ENCODE results near the gene GPRIN3. TPM values are rescaled to one million over a fixed set of nuclear protein-coding genes. Genes with fewer than 3 reads are reported as not detected.

The GPRIN3 gene
- total and polyA plus RNA-seq, 2 experiments from 2014 or later = 0.74 to 3.2 TPM

- no peak for TF ChIP-seq REST (IDR thresholded peaks at IDR 0.05; ENCODE audit: unreplicated experiment)
- TF ChIP-seq CREB1 (CRISPR knock-in tag; IDR thresholded peaks at IDR 0.05; ENCODE audit: low read depth) = no peak
- TF ChIP-seq ZNF331 (CRISPR knock-in tag; IDR thresholded peaks at IDR 0.05; ENCODE audit: low read depth) = no peak
- TF ChIP-seq EZH2phosphoT487 (IDR thresholded peaks at IDR 0.05; ENCODE audit: unreplicated experiment) = no peak
- TF ChIP-seq EZH2 (IDR thresholded peaks at IDR 0.05; ENCODE audit: low read depth, unreplicated experiment) = no peak
- TF ChIP-seq CTCF (conservative IDR thresholded peaks at IDR 0.05; ENCODE audit: low read depth in 2 of 2) = no peak
- no peak for TF ChIP-seq ZNF114 (CRISPR knock-in tag; IDR thresholded peaks at IDR 0.05)
- TF ChIP-seq POLR2AphosphoS5 (IDR thresholded peaks at IDR 0.05; ENCODE audit: low read depth) = no peak
- TF ChIP-seq JUNB (IDR thresholded peaks at IDR 0.05; ENCODE audit: unreplicated experiment) = no peak
- no peak for TF ChIP-seq ZNF462 (CRISPR knock-in tag; IDR thresholded peaks at IDR 0.05)
- TF ChIP-seq NANOG (IDR thresholded peaks at IDR 0.05; ENCODE audit: borderline replicate concordance) = no peak
- no peak for TF ChIP-seq STAT1 (IDR thresholded peaks at IDR 0.05; ENCODE audit: unreplicated experiment)
- no peak for TF ChIP-seq ETS1 (IDR thresholded peaks at IDR 0.05)
- no peak overlapping the region for H3K4me3 Mint-ChIP-seq
- H3K27me3 ChIP-seq (ENCODE audit: insufficient read depth) = no peaks in the 10 kb centered on the region
- H3K27ac ChIP-seq (ENCODE audit: low read depth) = no peak overlapping the region
- H3K4me2 ChIP-seq = no peak overlapping the region
- H2AFZ ChIP-seq = no peak overlapping the region
- no peaks in the 10 kb centered on the region for H3K36me3 Mint-ChIP-seq (ENCODE audit: low read depth)
- H3K79me2 ChIP-seq (replicated peaks; ENCODE audit: insufficient read depth) = no peaks in the 10 kb centered on the region
- H3K27ac Mint-ChIP-seq = no peak overlapping the region
- H4K20me1 ChIP-seq (replicated peaks; ENCODE audit: insufficient read depth) = no peaks in the 10 kb centered on the region
- no peak overlapping the region for H3K4me3 ChIP-seq
- ATAC-seq = no peak
- H3K4me1 ChIP-seq (ENCODE audit: insufficient read depth) = no peaks in the 10 kb centered on the region
- peaks cover 4% of the 10 kb centered on the region; the same call in 1 of the 2 replicates for H3K9me2 ChIP-seq (ENCODE audit: insufficient read depth)
- H3K4me1 Mint-ChIP-seq = 0 out of 3 replicates have a peak, but pooled peaks cover 3% of the 10 kb centered on the region
- H3K36me3 ChIP-seq (ENCODE audit: insufficient read depth) = no peaks in the 10 kb centered on the region
- H3K9me3 Mint-ChIP-seq = no peaks in the 10 kb centered on the region
- no peaks in the 10 kb centered on the region for H3F3A ChIP-seq (replicated peaks; ENCODE audit: low read depth)
- peaks cover 3% of the 10 kb centered on the region for H3K27me3 Mint-ChIP-seq (ENCODE audit: insufficient read depth, low read depth, poor library complexity)
- DNase-seq (ENCODE audit: low spot score) = no peak
These were observed 30.1 kb upstream of the GPRIN3 start for GRCh38 chr4:89337681-89338080.

Data from GM23338 (cell line).